ENCODE data around the gene NFE2L3.

The NFE2L3 gene

GRCh38 chr7:26199301-26200037 is 47.5 kb downstream of the NFE2L3 start:
- no peak for DNase-seq (ENCODE audit: low read depth)

GRCh38 chr7:26200038-26200443 is 48.0 kb downstream of the NFE2L3 start:
- DNase-seq (ENCODE audit: low read depth) = no peak

- peak; percentile 87 for DNase-seq (ENCODE audit: low read depth)
Measured at GRCh38 chr7:26200444-26201246, 48.6 kb downstream of the NFE2L3 start, which contains the start of gene HNRNPA2B1. TSS of gene HNRNPA2B1 (minus strand) at chr7:26200746. CDS start at chr7:26200577, 169 bp downstream.

GRCh38 chr7:26201247-26202018 is 49.4 kb downstream of the NFE2L3 start, which contains the start of gene CBX3:
TSS of gene CBX3 (plus strand) at chr7:26201745. CDS start at chr7:26202999, 1,254 bp downstream.
- peak; percentile 91 for DNase-seq (ENCODE audit: low read depth)

- DNase-seq (ENCODE audit: low read depth) = peak; percentile 64
Measured at GRCh38 chr7:26202019-26202990, 50.3 kb downstream of the NFE2L3 start.

GRCh38 chr7:26203016-26203415 is 51.0 kb downstream of the NFE2L3 start:
- DNase-seq (ENCODE audit: low read depth) = no peak

GRCh38 chr7:26208040-26208439 is 56.0 kb downstream of the NFE2L3 start:
- no peak for DNase-seq (ENCODE audit: low read depth)

GRCh38 chr7:26212921-26213718 is 61.1 kb downstream of the NFE2L3 start:
- DNase-seq (ENCODE audit: low read depth) = no peak

- no peak for DNase-seq (ENCODE audit: low read depth)
Measured at GRCh38 chr7:26213807-26214515, 62.0 kb downstream of the NFE2L3 start.

GRCh38 chr7:26216049-26216448 is 64.1 kb downstream of the NFE2L3 start:
- no peak for DNase-seq (ENCODE audit: low read depth)

- DNase-seq (ENCODE audit: low read depth) = no peak
Measured at GRCh38 chr7:26224359-26224758, 72.4 kb downstream of the NFE2L3 start.

GRCh38 chr7:26227987-26228386 is 76.0 kb downstream of the NFE2L3 start:
- no peak for DNase-seq (ENCODE audit: low read depth)

GRCh38 chr7:26233902-26234511 is 82.0 kb downstream of the NFE2L3 start:
- peak; percentile 38 for DNase-seq (ENCODE audit: low read depth)
